Measurements from ENCODE around the gene BUD31. TPM values are rescaled to one million over a fixed set of nuclear protein-coding genes. Genes with fewer than 3 reads are reported as not detected.

BUD31 gene
- total and polyA plus RNA-seq, 2 of the 8 experiments (the other 6 are each of a cell fraction or from before 2014, with no cell fraction given) = 46.7 to 114 TPM

DNA sequence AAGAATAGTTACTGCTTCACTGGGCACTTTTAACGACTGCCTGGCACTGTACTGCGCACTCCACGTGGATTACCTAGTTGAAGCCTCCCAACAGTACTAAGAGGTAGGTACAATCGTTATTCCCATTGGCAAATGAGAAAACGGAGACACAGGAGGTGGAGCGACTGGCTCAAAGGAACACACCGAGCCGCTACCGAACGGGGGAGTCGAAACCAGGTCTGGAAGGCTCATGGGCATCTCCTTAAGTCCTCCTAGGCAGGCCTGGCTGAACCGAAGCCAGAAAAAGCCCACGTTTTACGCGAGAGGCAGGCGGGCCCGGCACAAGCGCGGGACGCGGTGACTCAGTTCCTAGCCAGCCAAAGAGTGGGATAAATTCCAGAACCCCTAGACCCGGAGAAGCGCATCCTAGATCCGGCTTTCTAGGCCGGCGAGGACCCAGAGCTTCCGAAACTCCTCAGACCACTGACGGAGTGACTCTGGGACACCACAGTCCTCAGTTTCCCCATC, 844 bp upstream of the BUD31 start:
- peaks cover 27% of the 10 kb centered on the region for H3K79me1 ChIP-seq (ENCODE audit: low read depth, low read length)
- no peak overlapping the region for H3K4ac ChIP-seq (replicated peaks; ENCODE audit: insufficient read length, low read depth, low read length)
- peak overlapping the region; percentile 74 to 87 for H3K4me2 ChIP-seq (ENCODE audit: insufficient read depth in 1 of 2, low read depth in 2 of 2, low read length in 2 of 2)
- no peak overlapping the region for H3K14ac ChIP-seq (ENCODE audit: insufficient read length)
- DNase-seq (ENCODE audit: low read depth in 1 of 2, low spot score in 2 of 2) = no peak
- H4K20me1 ChIP-seq (replicated peaks in 1 of 2; ENCODE audit: control insufficient read depth in 1 of 2, insufficient read depth in 2 of 2, low read length in 2 of 2) = peaks cover 15 to 25% of the 10 kb centered on the region in 2 experiments
- no peak overlapping the region for H2BK120ac ChIP-seq (replicated peaks; ENCODE audit: low read depth, low read length)
- no peak overlapping the region for H2BK12ac ChIP-seq (ENCODE audit: low read depth, low read length)
- ChIA-PET CTCF (ENCODE audit: partially characterized antibody) (interaction anchor here (0.5 to 1.5 kb wide), 9 partner anchors 8 to 536 kb away, joined by 3 to 6 read pairs (median 3); no protein-coding TSS in a partner anchor), POLR2A (ENCODE audit: partially characterized antibody) (interaction anchor here (0.9 to 8.4 kb wide), 27 partner anchors 8 to 693 kb away, joined by 3 to 150 read pairs (median 6); partner anchors contain the start of genes AP4M1, ARPC1B, ATP5MF and CPSF4)
- peaks cover 34 to 73% of the 10 kb centered on the region in 2 experiments for H3K79me2 ChIP-seq (ENCODE audit: control insufficient read depth in 1 of 2, insufficient read depth in 2 of 2, low read length in 2 of 2)
- 1% methylated on average over 28 of the region's 28 CpGs; no CpG with 5 or more reads in 1 of the 2 experiments for WGBS, 2 experiments (ENCODE audit: extremely low coverage in 1 of 2, insufficient coverage in 1 of 2, insufficient read length in 1 of 2, insufficient replicate concordance in 2 of 2, low coverage in 1 of 2, low lambda C conversion rate in 2 of 2, missing lambda C conversion rate in 1 of 2)
- no peak overlapping the region; the same call in 1 of the 2 replicates for H2BK15ac ChIP-seq (ENCODE audit: low read length)
- no peak for FAIRE-seq
- H3K23ac ChIP-seq (ENCODE audit: insufficient read length) = no peak overlapping the region
- peak overlapping the region; percentile 93 to 99 (median 97) for H3K4me3 ChIP-seq (ENCODE audit: extremely low read depth in 1 of 4, insufficient read depth in 2 of 4, low read depth in 3 of 4, low read length in 4 of 4)
- H2AFZ ChIP-seq (ENCODE audit: low read length) = no peak overlapping the region
- peak overlapping the region; percentile 0 for H2AK5ac ChIP-seq (ENCODE audit: low read depth, low read length)
- peak overlapping the region; percentile 89 for H3K27ac ChIP-seq (ENCODE audit: low read depth, low read length)
- no peaks in the 10 kb centered on the region for H3K27me3 ChIP-seq (replicated peaks in 1 of 4; ENCODE audit: control insufficient read depth in 3 of 4, extremely low read depth in 1 of 4, insufficient read depth in 3 of 4, low read length in 3 of 4)
- H2BK5ac ChIP-seq (ENCODE audit: low read depth, low read length) = peak overlapping the region; percentile 100; the same call in 1 of the 2 replicates
- peak overlapping the region; percentile 89 for H3K18ac ChIP-seq (ENCODE audit: extremely low read depth, low read length)
- H4K5ac ChIP-seq (ENCODE audit: insufficient read length, low read depth, low read length) = peak overlapping the region; percentile 57
- H3K23me2 ChIP-seq (ENCODE audit: low read depth, low read length) = peaks cover 13% of the 10 kb centered on the region
- H4K91ac ChIP-seq (replicated peaks; ENCODE audit: insufficient read length, low read length) = peak overlapping the region; percentile 78
- peak overlapping the region; percentile 4; the same call in 1 of the 2 replicates for H4K8ac ChIP-seq (ENCODE audit: extremely low read depth, insufficient read depth, low read length)
- no peaks in the 10 kb centered on the region for H3K9me3 ChIP-seq (ENCODE audit: insufficient read depth in 2 of 2, low read depth in 1 of 2, low read length in 1 of 2)
- H3K4me1 ChIP-seq (replicated peaks in 1 of 4; ENCODE audit: control insufficient read depth in 3 of 4, insufficient read depth in 4 of 4, low read length in 3 of 4) = peaks cover 0 to 5% (median 3%) of the 10 kb centered on the region in 4 experiments; a peak in 2 of 7 replicates
- H3K9ac ChIP-seq (replicated peaks in 1 of 4; ENCODE audit: extremely low read depth in 1 of 4, low read depth in 3 of 4, low read length in 3 of 4) = peak overlapping the region; percentile 92 to 99 (median 92)
- H3K36me3 ChIP-seq (ENCODE audit: control insufficient read depth in 2 of 4, insufficient read depth in 4 of 4, low read length in 3 of 4) = peaks cover 16 to 45% (median 28%) of the 10 kb centered on the region in 4 experiments
- H3K56ac ChIP-seq (replicated peaks; ENCODE audit: insufficient read length, low read depth, low read length) = peak overlapping the region; percentile 12
- H2BK20ac ChIP-seq (ENCODE audit: low read length) = no peak overlapping the region
- TF ChIP-seq JUND (IDR thresholded peaks at IDR 0.05; ENCODE audit: low read length) = no peak
- TF ChIP-seq TCF12 (IDR thresholded peaks at IDR 0.05; ENCODE audit: low read depth, low read length) = no peak
- TF ChIP-seq, protein P1, sequence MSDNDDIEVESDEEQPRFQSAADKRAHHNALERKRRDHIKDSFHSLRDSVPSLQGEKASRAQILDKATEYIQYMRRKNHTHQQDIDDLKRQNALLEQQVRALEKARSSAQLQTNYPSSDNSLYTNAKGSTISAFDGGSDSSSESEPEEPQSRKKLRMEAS (IDR thresholded peaks at IDR 0.05) = peak; percentile 51; the same call in 1 of the 2 replicates
- no peak for TF ChIP-seq PHF8 (conservative IDR thresholded peaks at IDR 0.05; ENCODE audit: low read depth, low read length)
- TF ChIP-seq KDM4A (IDR thresholded peaks at IDR 0.05; ENCODE audit: low read depth, low read length, severe bottlenecking) = no peak
- no peak for TF ChIP-seq SP2 (IDR thresholded peaks at IDR 0.05; ENCODE audit: low read length)
- TF ChIP-seq POU5F1 (IDR thresholded peaks at IDR 0.05; ENCODE audit: low read depth, low read length) = no peak
- TF ChIP-seq POLR2AphosphoS5 (IDR thresholded peaks at IDR 0.05; ENCODE audit: low read depth, low read length) = peak; percentile 22; the same call in 1 of the 2 replicates
- TF ChIP-seq SP4 (IDR thresholded peaks at IDR 0.05; ENCODE audit: low read length) = no peak
- no peak for TF ChIP-seq ASH2L (IDR thresholded peaks at IDR 0.05; ENCODE audit: low read length)
- TF ChIP-seq HDAC2 (IDR thresholded peaks at IDR 0.05; ENCODE audit: borderline replicate concordance in 1 of 2, low read depth in 2 of 2, low read length in 2 of 2) = peak in 1 of 2 experiments; percentile 29; a peak in 1 of 4 replicates
- TF ChIP-seq SIN3A (conservative IDR thresholded peaks at IDR 0.05 in 1 of 2, IDR thresholded peaks at IDR 0.05 in 1 of 2; ENCODE audit: low read depth in 1 of 2, low read length in 2 of 2) = 0 out of 4 replicates have a peak, but pooled peaks of 1 of the 2 experiments have one; percentile 40
- TF ChIP-seq TAF1 (IDR thresholded peaks at IDR 0.05; ENCODE audit: low read depth, low read length) = no peak
